GM12878 (cell line): ENCODE results near the gene SIK2.

Source experiments
- CBFB ChIP-seq: IDR thresholded peaks from 2 replicates; pipeline ENCODE4 v1.6.1; 2016; ENCODE audit warnings: antibody characterized with exemption, low read depth
- CHD2 ChIP-seq: IDR thresholded peaks from 2 replicates; pipeline ENCODE4 v1.6.1; 2011; ENCODE audit warnings: low read depth, low read length, improper control_type of control experiment, borderline replicate concordance
- CTCF ChIP-seq, 3 experiments: IDR thresholded peaks in 2 of 3; conservative IDR thresholded peaks in 1 of 3; 2 replicates each; pipeline ENCODE4 v1.5.1; 2011; ENCODE audit warnings: low read depth in 3 of 3, low read length in 3 of 3, mild to moderate bottlenecking in 3 of 3, control low read depth in 2 of 3, moderate library complexity in 2 of 3, inconsistent platforms in 1 of 3, mixed read lengths in 1 of 3; ENCODE audit not compliant: control insufficient read depth in 2 of 3, insufficient read depth in 1 of 3; ENCODE audit errors: extremely low read depth in 1 of 3
- EED ChIP-seq: sonication (generic); IDR thresholded peaks from 2 replicates; pipeline ENCODE4 v1.6.1; 2016; ENCODE audit warnings: antibody characterized with exemption, low read depth
- EP300 ChIP-seq, 2 experiments: fragments of 150-350 bp in 1 of 2; IDR thresholded peaks; 2 replicates each; pipeline ENCODE4 v1.6.1; 2011 to 2012; ENCODE audit warnings: low read depth in 2 of 2, low read length in 2 of 2, borderline replicate concordance in 1 of 2, improper control_type of control experiment in 1 of 2, inconsistent platforms in 1 of 2; ENCODE audit not compliant: control insufficient read depth in 1 of 2
- FOXM1 ChIP-seq: IDR thresholded peaks from 2 replicates; pipeline ENCODE4 v1.6.1; 2012; ENCODE audit warnings: low read depth, mild to moderate bottlenecking, inconsistent platforms, low read length, moderate library complexity
- POLR2A ChIP-seq: IDR thresholded peaks from 2 replicates; pipeline ENCODE4 v1.6.1; 2011; ENCODE audit warnings: low read depth, mild to moderate bottlenecking, low read length
- RELA ChIP-seq: fragments of 450-650 bp; IDR thresholded peaks from 2 replicates; pipeline ENCODE4 v1.8.0; 2014; ENCODE audit warnings: borderline replicate concordance; ENCODE audit not compliant: partially characterized antibody
- REST ChIP-seq: IDR thresholded peaks from 2 replicates; pipeline ENCODE4 v1.6.1; 2012; ENCODE audit warnings: mild to moderate bottlenecking, low read depth, low read length
- SUPT20H ChIP-seq: IDR thresholded peaks from 2 replicates; pipeline ENCODE4 v1.6.1; 2011; ENCODE audit warnings: low read depth, mild to moderate bottlenecking, low read length, moderate library complexity, borderline replicate concordance; ENCODE audit not compliant: control insufficient read depth
- TARDBP ChIP-seq: IDR thresholded peaks from 2 replicates; pipeline ENCODE4 v1.6.1; 2016; ENCODE audit warnings: borderline replicate concordance
- TBL1XR1 ChIP-seq: IDR thresholded peaks from 2 replicates; pipeline ENCODE4 v1.6.1; 2012; ENCODE audit warnings: low read depth, low read length, improper control_type of control experiment
- ZZZ3 ChIP-seq: IDR thresholded peaks from 2 replicates; pipeline ENCODE4 v1.6.1; 2011; ENCODE audit warnings: low read depth; ENCODE audit not compliant: control insufficient read depth, insufficient read length

- TF ChIP-seq EED = no peak
- no peak for TF ChIP-seq ZZZ3
- no peak for TF ChIP-seq TARDBP
- TF ChIP-seq EP300 (IDR thresholded peaks at IDR 0.05; ENCODE audit: borderline replicate concordance in 1 of 2, control insufficient read depth in 1 of 2, low read depth in 2 of 2, low read length in 2 of 2) = no peak
- TF ChIP-seq CTCF (IDR thresholded peaks at IDR 0.05 in 2 of 3, conservative IDR thresholded peaks at IDR 0.05 in 1 of 3; ENCODE audit: control insufficient read depth in 2 of 3, extremely low read depth in 1 of 3, insufficient read depth in 1 of 3, low read depth in 3 of 3, low read length in 3 of 3) = no peak
- no peak for TF ChIP-seq FOXM1
- no peak for TF ChIP-seq RELA
- TF ChIP-seq CHD2 = no peak
- TF ChIP-seq REST = no peak
- no peak for TF ChIP-seq SUPT20H
- TF ChIP-seq TBL1XR1 = no peak
- no peak for TF ChIP-seq CBFB
- TF ChIP-seq POLR2A = no peak
Measured at GRCh38 chr11:111624608-111625007, 22.4 kb downstream of the SIK2 start.
